Dendritic cell treated with granulocyte-macrophage colony-stimulating factor and Interleukin-4, amounts not matched to agents 40 ng/mL and 50 ng/mL, for 4 days (primary cell): Measurements from ENCODE around the gene CATSPERE.
A peak's percentile ranks its signal among the peaks of the same experiment; 100 is the strongest.

ENCODE experiments used
- H3K27ac Mint-ChIP-seq: one replicate; pipeline ENCODE4 v1.8.0; 2022; ENCODE audit warnings: mild to moderate bottlenecking, mixed read lengths
- H3K27me3 Mint-ChIP-seq: one replicate; pipeline ENCODE4 v1.8.0; 2022; ENCODE audit warnings: mild to moderate bottlenecking, mixed read lengths
- H3K36me3 Mint-ChIP-seq: one replicate; pipeline ENCODE4 v1.8.0; 2022; ENCODE audit warnings: low read depth, mixed read lengths
- H3K4me1 Mint-ChIP-seq: one replicate; pipeline ENCODE4 v1.8.0; 2022; ENCODE audit warnings: low read depth, mixed read lengths
- H3K4me3 Mint-ChIP-seq: one replicate; pipeline ENCODE4 v1.8.0; 2022; ENCODE audit warnings: mild to moderate bottlenecking, moderate library complexity, mixed read lengths
- H3K9me3 Mint-ChIP-seq: one replicate; pipeline ENCODE4 v1.8.0; 2022; ENCODE audit warnings: mixed read lengths
- intact Hi-C: fragments of 100-400 bp; cut with micrococcal nuclease; formaldehyde crosslinking; loops from one replicate; pipeline ENCODE4 v1.15.0; 2022

The CATSPERE gene

GRCh38 chr1:244437086-244437468 lies 24.0 kb upstream of the CATSPERE start:
- intact Hi-C loops: no loop called here

GRCh38 chr1:244439391-244440032 lies 21.6 kb upstream of the CATSPERE start:
- Mint-ChIP-seq H3K27me3 (no peaks in the 10 kb centered on the region), H3K4me3 (no peak overlapping the region), H3K9me3 (no peaks in the 10 kb centered on the region), H3K27ac (no peak overlapping the region), H3K4me1 (peaks cover 16% of the 10 kb centered on the region), H3K36me3 (peaks cover 30% of the 10 kb centered on the region)
- intact Hi-C loops: no loop called here

More at GRCh38 chr1:244437086-244437468, 24.0 kb upstream of the CATSPERE start:
- Mint-ChIP-seq H3K4me3 (no peak overlapping the region), H3K36me3 (peaks cover 39% of the 10 kb centered on the region), H3K9me3 (no peaks in the 10 kb centered on the region), H3K27ac (no peak overlapping the region), H3K27me3 (no peaks in the 10 kb centered on the region), H3K4me1 (peaks cover 16% of the 10 kb centered on the region)

GRCh38 chr1:244442850-244443249 lies 18.2 kb upstream of the CATSPERE start:
- Mint-ChIP-seq H3K9me3 (no peaks in the 10 kb centered on the region), H3K4me3 (no peak overlapping the region), H3K27me3 (no peaks in the 10 kb centered on the region), H3K36me3 (peaks cover 10% of the 10 kb centered on the region), H3K4me1 (peaks cover 21% of the 10 kb centered on the region), H3K27ac (no peak overlapping the region)
- intact Hi-C loops: no loop called here

- intact Hi-C loops: no loop called here
- no peak overlapping the region for H3K4me3 Mint-ChIP-seq
Measured at GRCh38 chr1:244444854-244445253, 16.2 kb upstream of the CATSPERE start.

GRCh38 chr1:244445320-244446181 lies 15.5 kb upstream of the CATSPERE start:
- no peaks in the 10 kb centered on the region for H3K27me3 Mint-ChIP-seq
- H3K4me3 Mint-ChIP-seq: no peak overlapping the region
- H3K9me3 Mint-ChIP-seq: no peaks in the 10 kb centered on the region
- H3K27ac Mint-ChIP-seq: peak overlapping the region; percentile 34
- peaks cover 19% of the 10 kb centered on the region for H3K36me3 Mint-ChIP-seq
- intact Hi-C loops: no loop called here
- peaks cover 25% of the 10 kb centered on the region for H3K4me1 Mint-ChIP-seq

More at GRCh38 chr1:244444854-244445253, 16.2 kb upstream of the CATSPERE start:
- H3K4me1 Mint-ChIP-seq: peaks cover 23% of the 10 kb centered on the region
- H3K27ac Mint-ChIP-seq: no peak overlapping the region
- no peaks in the 10 kb centered on the region for H3K27me3 Mint-ChIP-seq
- H3K9me3 Mint-ChIP-seq: no peaks in the 10 kb centered on the region
- H3K36me3 Mint-ChIP-seq: peaks cover 16% of the 10 kb centered on the region

- no peaks in the 10 kb centered on the region for H3K27me3 Mint-ChIP-seq
- peaks cover 30% of the 10 kb centered on the region for H3K4me1 Mint-ChIP-seq
- H3K27ac Mint-ChIP-seq: no peak overlapping the region
- H3K9me3 Mint-ChIP-seq: no peaks in the 10 kb centered on the region
- no peak overlapping the region for H3K4me3 Mint-ChIP-seq
- peaks cover 31% of the 10 kb centered on the region for H3K36me3 Mint-ChIP-seq
- intact Hi-C loops: no loop called here
Measured at GRCh38 chr1:244447024-244447423, 14.0 kb upstream of the CATSPERE start.

- Mint-ChIP-seq H3K4me1 (peaks cover 34% of the 10 kb centered on the region), H3K27ac (no peak overlapping the region), H3K4me3 (no peak overlapping the region)
Measured at GRCh38 chr1:244447552-244447951, 13.5 kb upstream of the CATSPERE start.

GRCh38 chr1:244448279-244449036 lies 12.6 kb upstream of the CATSPERE start:
- H3K4me3 Mint-ChIP-seq: no peak overlapping the region
- peaks cover 30% of the 10 kb centered on the region for H3K36me3 Mint-ChIP-seq
- H3K27ac Mint-ChIP-seq: no peak overlapping the region

More at GRCh38 chr1:244447552-244447951, 13.5 kb upstream of the CATSPERE start:
- no peaks in the 10 kb centered on the region for H3K9me3 Mint-ChIP-seq
- peaks cover 31% of the 10 kb centered on the region for H3K36me3 Mint-ChIP-seq
- intact Hi-C loops: no loop called here
- H3K27me3 Mint-ChIP-seq: no peaks in the 10 kb centered on the region

GRCh38 chr1:244449936-244450508 lies 11.1 kb upstream of the CATSPERE start:
- H3K9me3 Mint-ChIP-seq: no peaks in the 10 kb centered on the region
- intact Hi-C loops: loop anchor here (5.0 to 10.0 kb wide), 2 partner anchors 125 to 522 kb away; no protein-coding TSS in a partner anchor
- no peaks in the 10 kb centered on the region for H3K27me3 Mint-ChIP-seq
- H3K4me1 Mint-ChIP-seq: peaks cover 30% of the 10 kb centered on the region
- peaks cover 22% of the 10 kb centered on the region for H3K36me3 Mint-ChIP-seq
- peak overlapping the region; percentile 94 for H3K27ac Mint-ChIP-seq
- peak overlapping the region; percentile 95 for H3K4me3 Mint-ChIP-seq

More at GRCh38 chr1:244448279-244449036, 12.6 kb upstream of the CATSPERE start:
- Mint-ChIP-seq H3K9me3 (no peaks in the 10 kb centered on the region), H3K27me3 (no peaks in the 10 kb centered on the region), H3K4me1 (peaks cover 34% of the 10 kb centered on the region)
- intact Hi-C loops: no loop called here

GRCh38 chr1:244450597-244451538 lies 10.2 kb upstream of the CATSPERE start:
- Mint-ChIP-seq H3K27ac (peak overlapping the region; percentile 94), H3K4me1 (peaks cover 29% of the 10 kb centered on the region)
- intact Hi-C loops: loop anchor here (5.0 to 10.0 kb wide), 2 partner anchors 126 to 521 kb away; no protein-coding TSS in a partner anchor

GRCh38 chr1:244451539-244451950 lies 9.5 kb upstream of the CATSPERE start, which contains the start of gene ADSS2:
ADSS2 (minus strand) TSS chr1:244451909; CDS start chr1:244451817, 92 bp downstream.
- H3K27me3 Mint-ChIP-seq: no peaks in the 10 kb centered on the region
- peak within 1 kb of the TSS; percentile 95 for H3K4me3 Mint-ChIP-seq
- intact Hi-C loops: loop anchor here (5.0 to 10.0 kb wide), 2 partner anchors 127 to 521 kb away; no protein-coding TSS in a partner anchor
- peaks cover 21% of the 10 kb centered on the region for H3K36me3 Mint-ChIP-seq
- H3K4me1 Mint-ChIP-seq: peaks cover 29% of the 10 kb centered on the region
- H3K27ac Mint-ChIP-seq: peak within 1 kb of the TSS; percentile 94
- H3K9me3 Mint-ChIP-seq: no peaks in the 10 kb centered on the region

More at GRCh38 chr1:244450597-244451538, 10.2 kb upstream of the CATSPERE start:
- Mint-ChIP-seq H3K9me3 (no peaks in the 10 kb centered on the region), H3K36me3 (peaks cover 21% of the 10 kb centered on the region), H3K27me3 (no peaks in the 10 kb centered on the region), H3K4me3 (peak overlapping the region; percentile 95)
